GM18499 (cell line): ENCODE data around the gene SMAD1.

Experiments
- ATAC-seq: cut with Tn5 transposase; IDR thresholded peaks from one replicate; pipeline ENCODE4 v1.9.1; 2021; ENCODE audit warnings: moderate number of reproducible peaks; ENCODE audit not compliant: insufficient read depth, unreplicated experiment

SMAD1 gene

DNA sequence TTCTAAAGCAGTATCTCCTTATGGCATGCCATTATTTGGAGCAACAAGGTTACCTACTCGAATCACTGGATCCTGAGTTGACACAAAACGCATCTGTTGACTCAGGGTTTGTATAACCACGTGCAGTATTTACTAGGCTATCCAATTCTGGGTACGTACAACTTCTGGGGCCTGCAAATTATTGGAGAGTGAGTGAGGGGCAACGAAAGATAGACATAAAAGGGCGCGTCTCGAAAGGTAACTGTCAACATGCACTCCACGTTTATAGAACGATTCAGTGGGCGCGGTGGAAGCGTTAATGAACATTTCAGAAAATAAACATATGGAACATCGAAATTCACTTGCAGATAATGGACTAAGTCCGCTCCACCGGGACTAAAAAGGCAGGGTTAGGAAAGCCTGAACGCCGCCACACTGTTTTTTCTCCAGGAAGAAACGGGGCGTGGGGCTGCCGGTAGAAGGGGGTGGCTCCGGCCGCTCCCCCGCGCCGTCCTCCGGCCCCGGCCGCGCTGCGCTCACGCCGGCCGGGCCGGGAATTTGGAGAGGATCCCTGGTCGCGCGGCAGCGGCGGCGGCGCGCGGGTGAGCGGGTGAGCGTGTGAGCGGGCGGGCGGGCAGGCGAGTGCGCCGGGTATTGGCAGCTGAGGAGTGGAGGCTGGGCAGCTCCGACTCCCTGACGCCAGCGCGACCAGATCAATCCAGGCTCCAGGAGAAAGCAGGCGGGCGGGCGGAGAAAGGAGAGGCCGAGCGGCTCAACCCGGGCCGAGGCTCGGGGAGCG is at the start of gene SMAD1:
Gene SMAD1, plus strand, starts transcription at position 690 of the 778 bp plus-strand sequence. CDS start 32,761 bp downstream, outside the sequence.
- ATAC-seq: no peak

- no peak for ATAC-seq
Observed at GRCh38 chr4:145433684-145434083, 48.0 kb upstream of the SMAD1 start.

DNA sequence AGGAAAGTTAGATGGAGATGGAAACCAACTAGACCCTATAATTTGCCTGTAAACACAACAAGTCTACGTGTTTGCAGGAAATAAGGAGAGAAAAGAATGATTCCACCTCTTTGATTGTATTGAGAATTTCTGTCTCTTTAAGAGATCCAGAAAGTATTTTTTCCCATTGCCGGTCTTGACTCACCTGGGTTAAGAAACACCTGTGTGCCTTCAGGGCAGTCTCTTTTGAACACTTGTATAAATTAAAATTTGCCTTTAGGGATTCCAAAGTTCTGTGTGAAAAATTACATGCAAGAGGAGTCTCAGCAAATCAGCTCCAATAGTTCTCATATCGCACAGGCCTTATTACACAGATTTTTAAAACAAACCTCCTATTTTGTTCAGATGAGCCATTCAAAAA is 46.0 kb upstream of the SMAD1 start:
- no peak for ATAC-seq

- ATAC-seq: no peak
Observed at GRCh38 chr4:145436114-145436513, 45.5 kb upstream of the SMAD1 start.

DNA sequence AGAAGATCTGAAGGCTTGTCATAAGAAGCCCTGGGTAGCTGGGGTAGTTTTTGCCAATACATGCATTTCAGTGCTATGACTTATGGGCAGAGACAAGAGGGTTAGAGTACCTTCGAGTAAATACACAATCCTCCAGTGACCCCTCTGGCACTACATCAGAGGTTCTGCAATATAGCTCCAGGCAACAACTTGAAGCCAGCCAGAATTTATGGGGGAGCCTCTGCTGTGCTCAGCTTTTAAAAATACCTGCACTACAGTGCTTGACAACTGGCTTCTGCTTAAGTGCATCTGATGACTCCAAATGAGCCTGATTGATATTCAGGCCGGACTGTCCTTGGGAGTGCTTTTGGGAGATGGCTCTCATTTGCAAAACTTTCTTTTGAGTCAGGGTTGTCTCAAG is 44.9 kb upstream of the SMAD1 start:
- no peak for ATAC-seq

GRCh38 chr4:145437466-145437865 is 44.2 kb upstream of the SMAD1 start:
- no peak for ATAC-seq

DNA sequence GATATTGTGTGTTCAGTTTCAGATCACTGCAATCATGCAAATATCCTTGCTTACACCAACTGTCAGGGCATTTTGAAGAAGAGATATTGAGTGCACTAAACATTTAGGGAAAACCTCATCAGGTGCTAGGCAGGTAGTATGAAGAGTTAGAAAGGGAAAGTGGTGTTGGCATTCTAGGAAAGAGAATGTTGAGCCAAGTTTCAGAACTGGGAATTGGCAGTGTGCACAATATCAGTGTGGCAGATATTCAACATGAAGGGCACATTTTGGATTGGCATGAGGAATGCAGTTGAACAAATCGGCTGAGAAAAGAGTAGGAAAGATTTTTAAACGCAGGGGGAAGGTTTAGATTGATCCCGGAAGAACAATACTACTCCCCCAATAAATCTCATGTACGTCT is 43.4 kb upstream of the SMAD1 start:
- ATAC-seq: no peak

- ATAC-seq: no peak
Observed at GRCh38 chr4:145440292-145441007, 41.2 kb upstream of the SMAD1 start.

GRCh38 chr4:145446184-145446583 is 35.5 kb upstream of the SMAD1 start:
- ATAC-seq: peak; percentile 63

DNA sequence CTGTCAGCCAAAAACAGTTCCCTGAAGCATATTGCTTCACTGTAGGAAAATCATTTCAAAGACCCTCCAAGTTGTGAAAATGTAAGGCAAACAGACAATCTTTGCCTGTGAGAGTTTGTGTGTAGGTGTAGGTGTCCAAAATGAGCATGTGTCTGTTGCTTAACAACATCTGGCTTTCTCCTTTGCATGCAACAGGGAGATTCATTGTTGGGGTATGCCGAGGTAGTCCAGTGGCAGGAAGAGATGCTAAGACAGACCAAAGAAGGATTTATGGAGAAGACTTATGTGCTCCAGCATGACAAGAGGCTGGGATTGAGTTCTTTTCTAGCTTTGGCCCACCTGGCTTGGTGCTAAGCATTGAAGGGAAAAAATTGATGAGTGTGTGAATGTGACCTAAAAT is 29.8 kb upstream of the SMAD1 start:
- ATAC-seq: no peak

- ATAC-seq: no peak
Observed at GRCh38 chr4:145452447-145453162, 29.0 kb upstream of the SMAD1 start.

- ATAC-seq: no peak
Observed at GRCh38 chr4:145453163-145453520, 28.5 kb upstream of the SMAD1 start.

DNA sequence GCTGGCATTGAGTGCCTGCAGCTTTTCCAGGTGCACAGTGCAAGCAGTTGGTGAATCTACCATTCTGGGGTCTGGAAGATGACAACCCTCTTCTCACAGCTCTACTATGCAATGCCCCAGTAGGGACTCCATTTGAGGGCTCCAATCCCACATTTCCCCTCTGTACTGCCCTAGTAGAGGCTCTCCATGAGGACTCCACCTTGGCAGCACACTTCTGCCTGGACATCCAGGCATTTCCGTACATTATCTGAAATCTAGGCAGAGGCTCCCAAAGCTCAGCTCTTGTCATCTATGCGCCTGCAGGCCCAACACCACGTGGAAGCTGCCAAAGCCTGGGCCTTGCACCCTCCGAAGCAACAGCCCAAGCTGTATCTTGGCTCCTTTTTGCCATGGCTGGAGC is 8.4 kb upstream of the SMAD1 start:
- no peak for ATAC-seq

GRCh38 chr4:145480257-145480656 is 1.4 kb upstream of the SMAD1 start:
- ATAC-seq: no peak

GRCh38 chr4:145481942-145482208 is 222 bp downstream of the SMAD1 start:
- ATAC-seq: no peak

DNA sequence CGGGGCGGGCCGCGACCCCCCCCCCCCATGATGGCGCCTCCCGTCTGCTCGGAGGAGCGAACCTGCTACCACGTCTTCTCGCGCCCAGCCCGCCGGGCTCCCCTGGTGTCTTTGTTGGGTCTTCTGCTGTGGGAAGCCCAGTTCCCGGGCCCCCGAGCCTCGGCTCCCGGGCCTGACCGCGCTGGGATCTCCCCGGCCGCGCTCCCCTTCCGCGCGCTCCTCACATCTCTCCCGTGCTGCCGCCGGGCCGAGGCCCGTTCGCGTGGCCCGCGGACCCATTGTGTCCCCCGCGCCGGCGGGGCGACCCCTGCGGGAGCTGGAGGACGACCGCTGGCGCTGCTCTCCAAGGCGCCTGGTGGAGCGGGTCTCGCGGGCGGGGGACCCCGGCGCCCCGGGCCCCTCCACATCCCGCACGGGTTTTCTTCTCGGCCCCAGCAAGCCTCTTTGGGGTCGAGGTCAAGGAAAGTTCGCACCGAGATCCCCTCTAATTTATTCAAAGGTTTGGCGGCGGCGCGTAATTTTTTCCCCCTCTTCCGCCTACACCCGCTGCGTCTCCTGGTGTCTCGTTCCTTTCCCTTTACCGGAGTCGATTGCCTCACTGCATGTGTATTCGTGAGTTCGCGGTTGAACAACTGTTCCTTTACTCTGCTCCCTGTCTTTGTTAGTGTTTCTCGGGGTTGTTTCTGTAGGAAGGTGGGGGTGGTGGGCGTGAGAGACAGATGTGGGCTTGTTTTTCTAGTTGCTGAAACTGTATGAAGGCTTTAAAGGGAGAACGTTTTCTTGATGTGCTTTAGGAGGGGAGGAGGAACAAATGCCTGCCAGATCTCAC is 770 bp downstream of the SMAD1 start:
- no peak for ATAC-seq

GRCh38 chr4:145483514-145483913 is 1.9 kb downstream of the SMAD1 start:
- no peak for ATAC-seq

GRCh38 chr4:145484225-145484846 is 2.7 kb downstream of the SMAD1 start:
- ATAC-seq: no peak

DNA sequence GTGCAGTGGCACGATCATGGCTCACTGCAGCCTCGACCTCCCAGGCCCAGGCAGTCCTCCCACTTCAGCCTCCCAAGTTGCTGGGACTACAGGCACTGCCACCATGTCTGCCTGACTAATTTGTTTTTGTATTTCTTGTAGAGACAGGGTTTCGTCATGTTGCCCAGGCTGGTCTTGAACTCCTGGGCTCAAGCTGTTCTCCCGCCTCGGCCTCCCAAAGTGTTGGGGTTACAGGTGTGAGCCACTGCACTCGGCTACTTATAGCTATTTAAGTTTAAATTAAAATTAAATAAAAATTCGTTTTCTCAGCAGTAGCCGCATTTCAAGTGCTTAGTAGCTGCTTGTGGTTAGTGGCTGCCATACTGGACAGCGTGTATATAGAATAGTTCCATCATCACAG is 3.5 kb downstream of the SMAD1 start:
- ATAC-seq: no peak

DNA sequence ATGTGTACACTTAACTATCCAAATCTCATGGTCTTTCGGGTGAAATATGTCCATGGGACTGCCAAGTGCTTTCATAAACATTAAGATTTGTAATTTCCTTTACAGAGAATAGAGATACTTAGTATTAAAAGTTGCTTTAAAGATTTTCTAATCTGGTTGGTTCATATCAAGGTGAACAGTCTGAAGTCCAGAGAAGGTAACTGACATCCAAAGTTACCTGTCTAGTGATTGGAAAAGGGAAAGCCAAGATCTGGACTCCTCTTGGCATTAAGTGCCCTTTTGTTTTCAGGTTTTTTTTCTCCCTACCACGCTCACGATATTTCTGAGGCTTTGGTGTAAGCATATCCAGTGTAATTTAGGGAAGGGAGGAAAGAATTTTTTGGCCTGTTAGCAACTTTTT is 5.0 kb downstream of the SMAD1 start:
- ATAC-seq: no peak
